ENCODE measurements around the gene PAWR. TPM values are rescaled to one million over a fixed set of nuclear protein-coding genes. Genes with fewer than 3 reads are reported as not detected.
"Not testable (repeated sequence)": the region's sequence is repeated elsewhere in the genome, so short reads cannot be mapped to it uniquely, and the experiment has no call there.

The PAWR gene
- total and polyA plus RNA-seq, 7 experiments from 2014 or later, result 0.06 to 3.6 (median 2.8) TPM

DNA sequence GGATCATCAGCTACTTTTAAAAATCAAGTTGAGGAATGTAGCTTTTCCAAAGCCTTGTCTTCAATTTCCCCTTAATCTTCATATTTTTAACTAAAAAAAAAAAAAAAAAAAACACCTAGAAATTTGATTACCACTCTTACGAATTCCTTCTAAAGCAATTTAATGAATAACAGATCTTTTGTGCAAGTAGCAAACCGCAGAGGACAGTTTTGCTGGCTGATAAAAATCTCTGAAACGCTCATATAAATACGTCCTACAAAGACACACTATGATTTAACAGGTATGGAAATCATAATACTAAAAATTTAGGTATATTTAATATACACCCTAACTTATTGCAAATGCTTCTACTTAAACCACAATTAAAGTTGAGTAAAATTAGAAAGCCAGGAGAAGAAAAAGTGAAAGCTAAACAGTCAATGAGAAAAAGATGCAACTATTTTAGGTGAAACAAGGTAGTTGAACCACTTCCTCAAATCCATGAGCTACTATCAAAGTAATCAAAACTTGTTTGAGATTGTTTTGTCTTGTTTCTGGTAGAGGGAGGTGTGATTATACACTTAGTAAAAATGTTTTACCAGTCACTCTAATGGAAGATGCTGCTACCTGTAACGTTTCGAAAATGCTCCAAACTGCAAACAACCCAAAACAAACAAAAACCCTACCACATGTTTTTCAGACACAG is 2.2 kb downstream of the PAWR start:
- no peak for ATAC-seq
- Histone ChIP-seq H3K4me1 (ENCODE audit: control insufficient read depth in 2 of 2, insufficient read depth in 2 of 2, low read length in 2 of 2) (peaks cover 5 to 10% of the 10 kb centered on the region in 2 donors), H3K36me3 (ENCODE audit: control insufficient read depth in 2 of 3, insufficient read depth in 3 of 3, low read length in 3 of 3) (no peaks in the 10 kb centered on the region), H3K27ac (ENCODE audit: low read depth, low read length) (no peak overlapping the region), H3K9me3 (ENCODE audit: control insufficient read depth in 2 of 3, low read length in 3 of 3) (no peaks in the 10 kb centered on the region), H3K27me3 (ENCODE audit: control insufficient read depth in 2 of 2, insufficient read depth in 2 of 2, low read length in 2 of 2) (peaks cover 10% of the 10 kb centered on the region in 2 donors), H3K4me3 (ENCODE audit: low read length) (peak overlapping the region; percentile 32)
- no peaks in the 10 kb centered on the region for H3K36me3 Mint-ChIP-seq
- intact Hi-C loops (cut with micrococcal nuclease), result no loop called here
- DNase-seq, result peak in 3 of 9 donors; percentile 2 to 10 (median 4)
- H3K4me1 Mint-ChIP-seq, result peaks cover 6 to 24% (median 20%) of the 10 kb centered on the region in 7 donors
- H3K27me3 Mint-ChIP-seq, result peaks cover 57 to 66% (median 63%) of the 10 kb centered on the region in 5 donors
- CTCF ChIA-PET, result interaction anchor here (0.6 to 0.7 kb wide), 2 partner anchors 86 to 347 kb away, joined by 4 to 6 read pairs; no protein-coding TSS in a partner anchor
- H3K4me3 Mint-ChIP-seq, result peak overlapping the region; percentile 72 to 89 (median 80)
- POLR2A ChIA-PET, result no interaction called here
- H3K27ac Mint-ChIP-seq, result peak overlapping the region in 3 of 9 donors; percentile 17 to 47 (median 28)
- H3K9me3 Mint-ChIP-seq, result peaks cover 0 to 2% (median 0%) of the 10 kb centered on the region in 11 donors

DNA sequence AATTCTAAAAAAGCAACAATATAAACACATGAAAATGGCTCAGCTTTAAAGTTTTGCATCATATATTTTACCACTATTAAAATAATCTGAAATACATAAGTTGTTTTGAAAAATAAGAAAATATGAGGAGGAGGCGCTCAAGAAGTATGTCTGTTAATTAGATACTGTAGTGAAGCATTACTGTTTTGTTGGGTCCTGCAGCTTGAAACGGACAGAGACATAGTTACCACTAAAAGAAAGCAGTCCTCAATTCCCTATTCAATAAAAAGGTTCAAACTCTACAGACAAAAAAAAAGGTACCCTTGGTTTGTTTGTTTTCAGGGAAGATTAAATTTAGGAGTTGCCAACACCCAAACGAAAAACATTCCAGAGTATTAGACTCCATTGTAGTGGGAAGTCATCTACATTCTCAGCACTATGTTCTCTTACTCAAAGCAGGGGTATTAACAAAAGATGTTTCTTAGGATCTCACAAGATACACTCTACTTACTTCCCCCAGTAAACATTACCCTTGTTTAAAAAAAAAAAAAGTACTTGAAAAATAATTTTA is 3.0 kb downstream of the PAWR start:
- Histone ChIP-seq H3K9me3 (ENCODE audit: control insufficient read depth in 2 of 3, low read length in 3 of 3) (no peaks in the 10 kb centered on the region), H3K27me3 (ENCODE audit: control insufficient read depth in 2 of 2, insufficient read depth in 2 of 2, low read length in 2 of 2) (peaks cover 9 to 10% of the 10 kb centered on the region in 2 donors), H3K4me1 (ENCODE audit: control insufficient read depth in 2 of 2, insufficient read depth in 2 of 2, low read length in 2 of 2) (peaks cover 5 to 10% of the 10 kb centered on the region in 2 donors), H3K27ac (ENCODE audit: low read depth, low read length) (no peak overlapping the region), H3K36me3 (ENCODE audit: control insufficient read depth in 2 of 3, insufficient read depth in 3 of 3, low read length in 3 of 3) (no peaks in the 10 kb centered on the region), H3K4me3 (ENCODE audit: low read length) (no peak overlapping the region)
- DNase-seq (no peak), ATAC-seq (no peak)
- intact Hi-C loops (cut with micrococcal nuclease), result no loop called here
- Mint-ChIP-seq H3K4me1 (peaks cover 6 to 24% (median 20%) of the 10 kb centered on the region in 7 donors), H3K27ac (no peak overlapping the region), H3K27me3 (peaks cover 50 to 61% (median 59%) of the 10 kb centered on the region in 5 donors), H3K36me3 (no peaks in the 10 kb centered on the region), H3K9me3 (peaks cover 0 to 2% (median 0%) of the 10 kb centered on the region in 11 donors), H3K4me3 (peak overlapping the region in 7 of 10 donors; percentile 8 to 79 (median 66))
- CTCF ChIA-PET, result interaction anchor here (0.6 to 0.7 kb wide), 2 partner anchors 87 to 348 kb away, joined by 4 to 6 read pairs; no protein-coding TSS in a partner anchor
- POLR2A ChIA-PET, result no interaction called here

- peaks cover 36 to 54% (median 50%) of the 10 kb centered on the region in 5 donors for H3K27me3 Mint-ChIP-seq
- H3K4me1 Mint-ChIP-seq, result peaks cover 6 to 17% (median 16%) of the 10 kb centered on the region in 7 donors
- no peak overlapping the region for H3K4me3 Mint-ChIP-seq
- H3K27ac Mint-ChIP-seq, result no peak overlapping the region
- CTCF ChIA-PET, result no interaction called here
- POLR2A ChIA-PET, result no interaction called here
- Histone ChIP-seq H3K27me3 (ENCODE audit: control insufficient read depth in 2 of 2, insufficient read depth in 2 of 2, low read length in 2 of 2) (peaks cover 5 to 7% of the 10 kb centered on the region in 2 donors), H3K27ac (ENCODE audit: low read depth, low read length) (no peak overlapping the region), H3K4me3 (ENCODE audit: low read length) (no peak overlapping the region), H3K9me3 (ENCODE audit: control insufficient read depth in 2 of 3, low read length in 3 of 3) (no peaks in the 10 kb centered on the region), H3K4me1 (ENCODE audit: control insufficient read depth in 2 of 2, insufficient read depth in 2 of 2, low read length in 2 of 2) (peaks cover 5 to 10% of the 10 kb centered on the region in 2 donors), H3K36me3 (ENCODE audit: control insufficient read depth in 2 of 3, insufficient read depth in 3 of 3, low read length in 3 of 3) (no peaks in the 10 kb centered on the region)
- ATAC-seq, result no peak
- intact Hi-C loops (cut with micrococcal nuclease), result no loop called here
- H3K36me3 Mint-ChIP-seq, result no peaks in the 10 kb centered on the region
- DNase-seq, result no peak
- peaks cover 0 to 2% (median 0%) of the 10 kb centered on the region in 11 donors for H3K9me3 Mint-ChIP-seq
Measured at GRCh38 chr12:79686171-79686570, 4.6 kb downstream of the PAWR start.

DNA sequence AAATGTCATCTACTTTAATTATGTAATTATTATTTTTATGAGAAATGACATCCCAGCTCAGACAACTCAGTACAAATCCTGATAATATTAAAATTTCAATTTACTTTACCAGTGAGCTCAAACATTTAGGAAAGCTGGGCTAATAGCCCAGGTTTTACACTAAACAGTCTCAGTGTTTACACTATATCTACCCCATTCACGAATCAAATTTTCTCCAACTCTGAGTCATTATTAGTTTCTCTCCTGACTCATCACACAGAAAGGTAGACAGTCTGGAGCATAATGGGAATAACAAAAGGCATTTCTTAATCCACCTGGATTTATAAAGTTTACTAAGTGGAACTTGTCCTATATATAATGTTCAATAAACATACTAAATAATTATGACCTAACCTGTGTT is 5.7 kb downstream of the PAWR start:
- DNase-seq, result no peak
- peaks cover 5 to 10% of the 10 kb centered on the region in 2 donors for H3K4me1 ChIP-seq (ENCODE audit: control insufficient read depth in 2 of 2, insufficient read depth in 2 of 2, low read length in 2 of 2)
- POLR2A ChIA-PET, result no interaction called here
- H3K36me3 Mint-ChIP-seq, result no peaks in the 10 kb centered on the region
- H3K27me3 ChIP-seq (ENCODE audit: control insufficient read depth in 2 of 2, insufficient read depth in 2 of 2, low read length in 2 of 2), result peaks cover 7% of the 10 kb centered on the region in 2 donors
- H3K27me3 Mint-ChIP-seq, result peaks cover 39 to 59% (median 53%) of the 10 kb centered on the region in 5 donors
- no peak overlapping the region for H3K4me3 Mint-ChIP-seq
- intact Hi-C loops (cut with micrococcal nuclease), result no loop called here
- CTCF ChIA-PET, result no interaction called here
- ATAC-seq, result no peak
- no peak overlapping the region for H3K27ac Mint-ChIP-seq
- no peaks in the 10 kb centered on the region for H3K9me3 ChIP-seq (ENCODE audit: control insufficient read depth in 2 of 3, low read length in 3 of 3)
- H3K9me3 Mint-ChIP-seq, result peaks cover 0 to 2% (median 0%) of the 10 kb centered on the region in 11 donors
- H3K4me3 ChIP-seq (ENCODE audit: low read length), result no peak overlapping the region
- H3K4me1 Mint-ChIP-seq, result peaks cover 6 to 16% (median 15%) of the 10 kb centered on the region in 7 donors
- no peaks in the 10 kb centered on the region for H3K36me3 ChIP-seq (ENCODE audit: control insufficient read depth in 2 of 3, insufficient read depth in 3 of 3, low read length in 3 of 3)
- H3K27ac ChIP-seq (ENCODE audit: low read depth, low read length), result no peak overlapping the region

DNA sequence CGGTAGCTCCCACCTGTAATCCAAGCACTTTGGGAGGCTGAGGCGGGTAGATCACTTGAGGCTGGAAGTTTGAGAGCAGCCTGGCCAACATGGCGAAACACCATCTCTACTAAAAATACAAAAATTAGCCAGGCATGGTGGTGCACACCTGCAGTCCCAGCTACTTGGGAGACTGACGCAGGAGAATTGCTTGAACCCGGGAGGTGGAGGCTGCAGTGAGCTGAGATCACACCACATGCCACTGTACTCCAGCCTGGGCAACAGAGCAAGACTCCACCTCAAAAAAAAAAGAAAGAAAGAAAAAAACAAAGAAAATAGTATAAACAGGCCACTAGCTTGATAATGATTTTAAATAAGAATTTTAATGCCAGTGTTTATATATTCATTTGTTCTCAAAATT is 6.4 kb downstream of the PAWR start:
- H3K4me1 ChIP-seq (ENCODE audit: control insufficient read depth in 2 of 2, insufficient read depth in 2 of 2, low read length in 2 of 2); H3K4me3 ChIP-seq (ENCODE audit: low read length); H3K27ac Mint-ChIP-seq; H3K27me3 ChIP-seq (ENCODE audit: control insufficient read depth in 2 of 2, insufficient read depth in 2 of 2, low read length in 2 of 2); H3K9me3 Mint-ChIP-seq; POLR2A ChIA-PET; ATAC-seq; H3K36me3 Mint-ChIP-seq; H3K36me3 ChIP-seq (ENCODE audit: control insufficient read depth in 2 of 3, insufficient read depth in 3 of 3, low read length in 3 of 3); CTCF ChIA-PET; H3K27ac ChIP-seq (ENCODE audit: low read depth, low read length); DNase-seq; intact Hi-C loops (cut with micrococcal nuclease); H3K9me3 ChIP-seq (ENCODE audit: control insufficient read depth in 2 of 3, low read length in 3 of 3); H3K4me3 Mint-ChIP-seq: not testable (repeated sequence)
- Mint-ChIP-seq H3K27me3 (peaks cover 38 to 63% (median 57%) of the 10 kb centered on the region in 5 donors), H3K4me1 (peaks cover 6 to 15% (median 15%) of the 10 kb centered on the region in 7 donors)

DNA sequence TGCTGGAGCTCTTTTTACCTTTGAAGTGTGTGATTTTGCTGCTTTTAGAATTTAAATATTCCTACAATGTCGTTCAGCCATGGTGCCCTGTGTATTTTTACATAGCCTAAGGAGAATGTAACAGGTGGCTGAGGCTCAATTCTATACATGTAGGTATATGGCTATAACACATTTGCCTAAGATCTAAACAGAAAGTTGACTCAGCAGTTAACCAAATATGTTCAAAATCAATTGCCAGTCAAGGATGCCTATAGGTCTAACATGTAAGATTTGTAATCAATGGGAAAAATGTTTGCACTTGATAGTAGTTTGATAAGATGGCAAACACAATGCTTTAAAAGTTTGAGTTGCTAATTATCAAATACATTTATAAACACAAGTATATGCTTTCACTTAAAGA is 8.2 kb downstream of the PAWR start:
- Histone ChIP-seq H3K27me3 (ENCODE audit: control insufficient read depth in 2 of 2, insufficient read depth in 2 of 2, low read length in 2 of 2) (peaks cover 4 to 8% of the 10 kb centered on the region in 2 donors), H3K4me3 (ENCODE audit: low read length) (no peak overlapping the region), H3K36me3 (ENCODE audit: control insufficient read depth in 2 of 3, insufficient read depth in 3 of 3, low read length in 3 of 3) (no peaks in the 10 kb centered on the region), H3K9me3 (ENCODE audit: control insufficient read depth in 2 of 3, low read length in 3 of 3) (no peaks in the 10 kb centered on the region), H3K4me1 (ENCODE audit: control insufficient read depth in 2 of 2, insufficient read depth in 2 of 2, low read length in 2 of 2) (no peaks in the 10 kb centered on the region), H3K27ac (ENCODE audit: low read depth, low read length) (no peak overlapping the region)
- Mint-ChIP-seq H3K27ac (no peak overlapping the region), H3K4me1 (peaks cover 0 to 1% (median 0%) of the 10 kb centered on the region in 7 donors), H3K9me3 (peaks cover 0 to 2% (median 0%) of the 10 kb centered on the region in 11 donors), H3K36me3 (no peaks in the 10 kb centered on the region), H3K4me3 (no peak overlapping the region), H3K27me3 (peaks cover 22 to 50% (median 43%) of the 10 kb centered on the region in 5 donors)
- POLR2A ChIA-PET, result no interaction called here
- ATAC-seq (no peak), DNase-seq (no peak)
- intact Hi-C loops (cut with micrococcal nuclease), result no loop called here
- CTCF ChIA-PET, result no interaction called here

Data from naive thymus-derived CD4-positive, alpha-beta T cell (primary cell).